Measurements from ENCODE around the gene FAM174C.

The FAM174C gene

GRCh38 chr19:1283207-1283916 is 8.0 kb downstream of the FAM174C start:
- no peaks in the 10 kb centered on the region for H3K4me1 ChIP-seq (ENCODE audit: control insufficient read depth, insufficient read depth, low read length, poor library complexity, severe bottlenecking)
- H3K36me3 ChIP-seq (ENCODE audit: control insufficient read depth, insufficient read depth, low read length), result peaks cover 11% of the 10 kb centered on the region
- DNase-seq, result no peak
- H3K9me3 ChIP-seq (ENCODE audit: control insufficient read depth, low read length), result no peaks in the 10 kb centered on the region
- peaks cover 44% of the 10 kb centered on the region for H3K27me3 ChIP-seq (replicated peaks; ENCODE audit: control insufficient read depth, insufficient read depth, low read length, poor library complexity, severe bottlenecking)
- no peak overlapping the region for H3K4me3 ChIP-seq (ENCODE audit: insufficient read depth, low read depth, low read length, poor library complexity, severe bottlenecking)
- no peak overlapping the region for H3K27ac ChIP-seq (ENCODE audit: insufficient read depth, low read length, poor library complexity, severe bottlenecking)

GRCh38 chr19:1283917-1284292 is 8.6 kb downstream of the FAM174C start:
- Histone ChIP-seq H3K4me1 (ENCODE audit: control insufficient read depth, insufficient read depth, low read length, poor library complexity, severe bottlenecking) (no peaks in the 10 kb centered on the region), H3K9me3 (ENCODE audit: control insufficient read depth, low read length) (no peaks in the 10 kb centered on the region), H3K4me3 (ENCODE audit: insufficient read depth, low read depth, low read length, poor library complexity, severe bottlenecking) (no peak overlapping the region), H3K36me3 (ENCODE audit: control insufficient read depth, insufficient read depth, low read length) (peaks cover 7% of the 10 kb centered on the region), H3K27me3 (replicated peaks; ENCODE audit: control insufficient read depth, insufficient read depth, low read length, poor library complexity, severe bottlenecking) (peaks cover 44% of the 10 kb centered on the region), H3K27ac (ENCODE audit: insufficient read depth, low read length, poor library complexity, severe bottlenecking) (no peak overlapping the region)
- DNase-seq, result no peak

- H3K9me3 ChIP-seq (ENCODE audit: control insufficient read depth, low read length), result no peaks in the 10 kb centered on the region
- H3K27ac ChIP-seq (ENCODE audit: insufficient read depth, low read length, poor library complexity, severe bottlenecking), result no peak overlapping the region
- no peak for DNase-seq
- H3K36me3 ChIP-seq (ENCODE audit: control insufficient read depth, insufficient read depth, low read length), result peaks cover 2% of the 10 kb centered on the region
- no peak overlapping the region for H3K4me3 ChIP-seq (ENCODE audit: insufficient read depth, low read depth, low read length, poor library complexity, severe bottlenecking)
- peaks cover 44% of the 10 kb centered on the region for H3K27me3 ChIP-seq (replicated peaks; ENCODE audit: control insufficient read depth, insufficient read depth, low read length, poor library complexity, severe bottlenecking)
- H3K4me1 ChIP-seq (ENCODE audit: control insufficient read depth, insufficient read depth, low read length, poor library complexity, severe bottlenecking), result no peaks in the 10 kb centered on the region
These were observed 9.1 kb downstream of the FAM174C start for GRCh38 chr19:1284293-1284978.

GRCh38 chr19:1284979-1285736 is 9.8 kb downstream of the FAM174C start:
- no peak for DNase-seq
- Histone ChIP-seq H3K4me1 (ENCODE audit: control insufficient read depth, insufficient read depth, low read length, poor library complexity, severe bottlenecking) (no peaks in the 10 kb centered on the region), H3K9me3 (ENCODE audit: control insufficient read depth, low read length) (no peaks in the 10 kb centered on the region), H3K27ac (ENCODE audit: insufficient read depth, low read length, poor library complexity, severe bottlenecking) (no peak overlapping the region), H3K4me3 (ENCODE audit: insufficient read depth, low read depth, low read length, poor library complexity, severe bottlenecking) (no peak overlapping the region), H3K36me3 (ENCODE audit: control insufficient read depth, insufficient read depth, low read length) (no peaks in the 10 kb centered on the region), H3K27me3 (replicated peaks; ENCODE audit: control insufficient read depth, insufficient read depth, low read length, poor library complexity, severe bottlenecking) (peaks cover 44% of the 10 kb centered on the region)

GRCh38 chr19:1285737-1286360 is 10.5 kb downstream of the FAM174C start, which contains the start of gene EFNA2:
Gene EFNA2 (plus strand): TSS chr19:1285873. CDS start chr19:1286169, 296 bp downstream.
- no peak for DNase-seq
- no peaks in the 10 kb centered on the region for H3K4me1 ChIP-seq (ENCODE audit: control insufficient read depth, insufficient read depth, low read length, poor library complexity, severe bottlenecking)
- H3K9me3 ChIP-seq (ENCODE audit: control insufficient read depth, low read length), result no peaks in the 10 kb centered on the region
- peaks cover 44% of the 10 kb centered on the region for H3K27me3 ChIP-seq (replicated peaks; ENCODE audit: control insufficient read depth, insufficient read depth, low read length, poor library complexity, severe bottlenecking)
- H3K27ac ChIP-seq (ENCODE audit: insufficient read depth, low read length, poor library complexity, severe bottlenecking), result no peak within 1 kb of the TSS
- no peaks in the 10 kb centered on the region for H3K36me3 ChIP-seq (ENCODE audit: control insufficient read depth, insufficient read depth, low read length)
- H3K4me3 ChIP-seq (ENCODE audit: insufficient read depth, low read depth, low read length, poor library complexity, severe bottlenecking), result no peak within 1 kb of the TSS

GRCh38 chr19:1286487-1287353 is 11.4 kb downstream of the FAM174C start:
- DNase-seq, result no peak
- H3K4me1 ChIP-seq (ENCODE audit: control insufficient read depth, insufficient read depth, low read length, poor library complexity, severe bottlenecking), result no peaks in the 10 kb centered on the region
- H3K4me3 ChIP-seq (ENCODE audit: insufficient read depth, low read depth, low read length, poor library complexity, severe bottlenecking), result no peak overlapping the region
- H3K9me3 ChIP-seq (ENCODE audit: control insufficient read depth, low read length), result no peaks in the 10 kb centered on the region
- no peaks in the 10 kb centered on the region for H3K36me3 ChIP-seq (ENCODE audit: control insufficient read depth, insufficient read depth, low read length)
- no peak overlapping the region for H3K27ac ChIP-seq (ENCODE audit: insufficient read depth, low read length, poor library complexity, severe bottlenecking)
- peaks cover 53% of the 10 kb centered on the region for H3K27me3 ChIP-seq (replicated peaks; ENCODE audit: control insufficient read depth, insufficient read depth, low read length, poor library complexity, severe bottlenecking)

GRCh38 chr19:1287354-1288225 is 12.3 kb downstream of the FAM174C start:
- Histone ChIP-seq H3K27me3 (replicated peaks; ENCODE audit: control insufficient read depth, insufficient read depth, low read length, poor library complexity, severe bottlenecking) (peaks cover 59% of the 10 kb centered on the region), H3K36me3 (ENCODE audit: control insufficient read depth, insufficient read depth, low read length) (no peaks in the 10 kb centered on the region), H3K4me3 (ENCODE audit: insufficient read depth, low read depth, low read length, poor library complexity, severe bottlenecking) (no peak overlapping the region), H3K27ac (ENCODE audit: insufficient read depth, low read length, poor library complexity, severe bottlenecking) (no peak overlapping the region), H3K4me1 (ENCODE audit: control insufficient read depth, insufficient read depth, low read length, poor library complexity, severe bottlenecking) (no peaks in the 10 kb centered on the region), H3K9me3 (ENCODE audit: control insufficient read depth, low read length) (no peaks in the 10 kb centered on the region)
- DNase-seq, result no peak

GRCh38 chr19:1288226-1288612 is 12.9 kb downstream of the FAM174C start:
- no peak overlapping the region for H3K4me3 ChIP-seq (ENCODE audit: insufficient read depth, low read depth, low read length, poor library complexity, severe bottlenecking)
- no peak overlapping the region for H3K27ac ChIP-seq (ENCODE audit: insufficient read depth, low read length, poor library complexity, severe bottlenecking)
- H3K27me3 ChIP-seq (replicated peaks; ENCODE audit: control insufficient read depth, insufficient read depth, low read length, poor library complexity, severe bottlenecking), result peaks cover 63% of the 10 kb centered on the region
- no peak for DNase-seq
- H3K9me3 ChIP-seq (ENCODE audit: control insufficient read depth, low read length), result no peaks in the 10 kb centered on the region
- H3K4me1 ChIP-seq (ENCODE audit: control insufficient read depth, insufficient read depth, low read length, poor library complexity, severe bottlenecking), result no peaks in the 10 kb centered on the region
- no peaks in the 10 kb centered on the region for H3K36me3 ChIP-seq (ENCODE audit: control insufficient read depth, insufficient read depth, low read length)

Measured in effector memory CD4-positive, alpha-beta T cell (primary cell).